ENCODE measurements around the gene KIF5A.
"Not testable (repeated sequence)": the region's sequence is repeated elsewhere in the genome, so short reads cannot be mapped to it uniquely, and the experiment has no call there.

The KIF5A gene

GRCh38 chr12:57549909-57550640, at the start of gene KIF5A:
Gene KIF5A (plus strand): TSS chr12:57550044. CDS start chr12:57550272, 228 bp downstream.
- POLR2A ChIA-PET = no interaction called here
- DNase-seq (ENCODE audit: low read depth, low spot score) = no peak
- TF ChIP-seq, protein P1, sequence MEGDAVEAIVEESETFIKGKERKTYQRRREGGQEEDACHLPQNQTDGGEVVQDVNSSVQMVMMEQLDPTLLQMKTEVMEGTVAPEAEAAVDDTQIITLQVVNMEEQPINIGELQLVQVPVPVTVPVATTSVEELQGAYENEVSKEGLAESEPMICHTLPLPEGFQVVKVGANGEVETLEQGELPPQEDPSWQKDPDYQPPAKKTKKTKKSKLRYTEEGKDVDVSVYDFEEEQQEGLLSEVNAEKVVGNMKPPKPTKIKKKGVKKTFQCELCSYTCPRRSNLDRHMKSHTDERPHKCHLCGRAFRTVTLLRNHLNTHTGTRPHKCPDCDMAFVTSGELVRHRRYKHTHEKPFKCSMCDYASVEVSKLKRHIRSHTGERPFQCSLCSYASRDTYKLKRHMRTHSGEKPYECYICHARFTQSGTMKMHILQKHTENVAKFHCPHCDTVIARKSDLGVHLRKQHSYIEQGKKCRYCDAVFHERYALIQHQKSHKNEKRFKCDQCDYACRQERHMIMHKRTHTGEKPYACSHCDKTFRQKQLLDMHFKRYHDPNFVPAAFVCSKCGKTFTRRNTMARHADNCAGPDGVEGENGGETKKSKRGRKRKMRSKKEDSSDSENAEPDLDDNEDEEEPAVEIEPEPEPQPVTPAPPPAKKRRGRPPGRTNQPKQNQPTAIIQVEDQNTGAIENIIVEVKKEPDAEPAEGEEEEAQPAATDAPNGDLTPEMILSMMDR (IDR thresholded peaks at IDR 0.05; ENCODE audit: insufficient read depth, low read length, missing control alignments) = no peak
- CTCF ChIA-PET = interaction anchor here (1.0 kb wide), 1 partner anchor 33 kb away, joined by 4 read pairs; no protein-coding TSS in a partner anchor
- peak within 1 kb of the TSS; percentile 62 for H3K4me3 ChIP-seq (ENCODE audit: low read depth, low read length)

DNA sequence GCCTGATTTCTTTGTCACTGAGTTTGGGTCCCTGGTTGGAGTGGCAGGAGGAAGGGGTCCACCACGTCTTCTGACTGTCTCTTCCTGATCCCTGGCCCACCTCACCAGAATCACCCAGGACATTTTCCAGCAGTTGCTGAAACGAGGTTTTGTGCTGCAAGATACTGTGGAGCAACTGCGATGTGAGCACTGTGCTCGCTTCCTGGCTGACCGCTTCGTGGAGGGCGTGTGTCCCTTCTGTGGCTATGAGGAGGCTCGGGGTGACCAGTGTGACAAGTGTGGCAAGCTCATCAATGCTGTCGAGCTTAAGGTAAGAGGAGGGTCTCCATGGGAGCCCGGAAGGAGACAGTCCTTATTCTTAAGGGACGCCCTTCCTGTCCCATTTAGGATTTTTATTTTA, 49.6 kb upstream of the KIF5A start:
- H3K4me3 ChIP-seq (ENCODE audit: low read depth, low read length) = no peak overlapping the region
- POLR2A ChIA-PET = no interaction called here
- no peak for DNase-seq (ENCODE audit: low read depth, low spot score)
- TF ChIP-seq, protein P1 (IDR thresholded peaks at IDR 0.05; ENCODE audit: insufficient read depth, low read length, missing control alignments) = no peak
- CTCF ChIA-PET = interaction anchor here (1.1 to 1.2 kb wide), 2 partner anchors 41 to 286 kb away, joined by 3 read pairs; partner anchors contain the start of gene GLI1

GRCh38 chr12:57502311-57502969, 47.4 kb upstream of the KIF5A start:
- ChIA-PET POLR2A (interaction anchor here (0.6 kb wide), 1 partner anchor 223 kb away, joined by 3 read pairs; no protein-coding TSS in a partner anchor), CTCF (interaction anchor here (1.6 to 1.7 kb wide), 2 partner anchors 13 to 43 kb away, joined by 4 to 8 read pairs; partner anchors contain the start of gene GLI1)
- H3K4me3 ChIP-seq (ENCODE audit: low read depth, low read length) = not testable (repeated sequence)

DNA sequence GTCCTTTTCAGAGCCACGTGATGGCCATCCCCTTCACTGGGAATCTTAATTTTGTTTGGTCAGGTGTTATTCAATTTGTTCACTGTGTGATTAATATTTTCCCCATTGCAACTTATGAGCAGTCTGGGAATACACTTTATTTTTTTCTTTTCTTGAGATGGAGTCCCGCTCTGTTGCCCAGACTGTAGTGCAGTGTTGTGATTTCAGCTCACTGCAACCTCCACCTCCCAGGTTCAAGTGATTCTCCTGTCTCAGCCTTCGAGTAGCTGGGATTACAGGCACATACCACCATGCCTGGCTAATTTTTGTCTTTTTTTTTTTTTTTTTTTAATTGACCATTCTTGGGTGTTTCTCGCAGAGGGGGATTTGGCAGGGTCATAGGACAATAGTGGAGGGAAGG, 43.3 kb upstream of the KIF5A start:
- CTCF ChIA-PET = interaction anchor here (1.8 kb wide), 1 partner anchor 48 kb away, joined by 4 read pairs; no protein-coding TSS in a partner anchor
- not testable (repeated sequence) for H3K4me3 ChIP-seq (ENCODE audit: low read depth, low read length); DNase-seq (ENCODE audit: low read depth, low spot score)
- POLR2A ChIA-PET = interaction anchor here (1.2 kb wide), 1 partner anchor 11 kb away, joined by 4 read pairs; no protein-coding TSS in a partner anchor

More at GRCh38 chr12:57502311-57502969, 47.4 kb upstream of the KIF5A start:
- DNase-seq (ENCODE audit: low read depth, low spot score) = not testable (repeated sequence)

- POLR2A ChIA-PET; DNase-seq (ENCODE audit: low read depth, low spot score); H3K4me3 ChIP-seq (ENCODE audit: low read depth, low read length); CTCF ChIA-PET: not testable (repeated sequence)
These were observed 42.0 kb upstream of the KIF5A start for GRCh38 chr12:57507796-57508195.

- POLR2A ChIA-PET = no interaction called here
- TF ChIP-seq, protein P1 (IDR thresholded peaks at IDR 0.05; ENCODE audit: insufficient read depth, low read length, missing control alignments) = no peak
- H3K4me3 ChIP-seq (ENCODE audit: low read depth, low read length) = no peak overlapping the region
- CTCF ChIA-PET = interaction anchor here (1.4 kb wide), 1 partner anchor 20 kb away, joined by 3 read pairs; no protein-coding TSS in a partner anchor
- DNase-seq (ENCODE audit: low read depth, low spot score) = no peak
These were observed 38.7 kb upstream of the KIF5A start for GRCh38 chr12:57511161-57511560.

DNA sequence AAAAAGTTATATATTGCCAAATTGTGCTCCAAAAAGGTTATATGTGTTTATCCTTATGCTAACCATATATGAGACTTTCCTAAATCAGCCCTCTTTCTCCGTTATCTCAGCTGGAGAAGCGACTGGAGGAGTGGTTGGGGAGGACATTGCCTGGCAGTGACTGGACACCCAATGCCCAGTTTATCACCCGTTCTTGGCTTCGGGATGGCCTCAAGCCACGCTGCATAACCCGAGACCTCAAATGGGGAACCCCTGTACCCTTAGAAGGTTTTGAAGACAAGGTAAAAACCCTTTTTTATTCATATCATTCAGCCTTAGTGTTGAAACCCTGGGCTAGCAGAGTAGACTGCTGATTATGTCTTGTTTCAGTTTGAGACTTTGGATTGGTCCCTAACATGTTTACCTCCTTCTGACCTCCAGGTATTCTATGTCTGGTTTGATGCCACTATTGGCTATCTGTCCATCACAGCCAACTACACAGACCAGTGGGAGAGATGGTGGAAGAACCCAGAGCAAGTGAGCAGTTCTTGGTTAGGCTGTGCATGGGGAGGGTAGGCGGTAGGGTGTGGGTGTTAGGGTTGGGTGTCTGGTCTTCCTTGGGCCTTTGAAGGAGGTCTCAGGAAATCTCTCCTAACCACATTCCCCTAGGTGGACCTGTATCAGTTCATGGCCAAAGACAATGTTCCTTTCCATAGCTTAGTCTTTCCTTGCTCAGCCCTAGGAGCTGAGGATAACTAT, 38.1 kb upstream of the KIF5A start:
- ChIA-PET CTCF (interaction anchor here (0.6 to 2.0 kb wide), 3 partner anchors 20 to 217 kb away, joined by 3 to 7 read pairs (median 3); no protein-coding TSS in a partner anchor), POLR2A (no interaction called here)
- H3K4me3 ChIP-seq (ENCODE audit: low read depth, low read length) = no peak overlapping the region
- TF ChIP-seq, protein P1 (IDR thresholded peaks at IDR 0.05; ENCODE audit: insufficient read depth, low read length, missing control alignments) = no peak
- no peak for DNase-seq (ENCODE audit: low read depth, low spot score)

Measured in AG04449 (cell line).